Astrocyte of the spinal cord (primary cell): ENCODE measurements around the gene ERC2.

Experiments used
- DNase-seq: peaks from one replicate; pipeline ENCODE4 v3.0.0; 2011; ENCODE audit warnings: low read depth, low spot score
- H3K4me3 ChIP-seq: 2 replicates; pipeline ENCODE4 v1.5.1; 2011; ENCODE audit warnings: low read depth, mild to moderate bottlenecking, low read length, moderate library complexity
- CTCF ChIP-seq: IDR thresholded peaks from 2 replicates; pipeline ENCODE4 v1.5.1; 2012; ENCODE audit warnings: low read depth, mild to moderate bottlenecking, low read length, inconsistent platforms
- in situ Hi-C: cut with HindIII; loops from 2 replicates; pipeline ENCODE4 v1.10.0; 2017; ENCODE audit warnings: low sequenced_read_pairs

ERC2 gene

GRCh38 chr3:55604402-55604801, 863.9 kb downstream of the ERC2 start:
- no peak for DNase-seq
- no peak for TF ChIP-seq CTCF
- H3K4me3 ChIP-seq, result no peak overlapping the region
- in situ Hi-C loops, result no loop called here

- DNase-seq, result no peak
- H3K4me3 ChIP-seq, result no peak overlapping the region
- no peak for TF ChIP-seq CTCF
- in situ Hi-C loops, result no loop called here
These were observed 866.7 kb downstream of the ERC2 start for GRCh38 chr3:55601366-55602080.

- DNase-seq, result no peak
- in situ Hi-C loops, result no loop called here
- H3K4me3 ChIP-seq, result no peak overlapping the region
- TF ChIP-seq CTCF, result no peak
These were observed 870.0 kb downstream of the ERC2 start for GRCh38 chr3:55598224-55598623.

- in situ Hi-C loops, result no loop called here
- no peak for DNase-seq
- no peak overlapping the region for H3K4me3 ChIP-seq
- no peak for TF ChIP-seq CTCF
These were observed 870.6 kb downstream of the ERC2 start for GRCh38 chr3:55597641-55598040.

- no peak for DNase-seq
- H3K4me3 ChIP-seq, result no peak overlapping the region
- in situ Hi-C loops, result no loop called here
- no peak for TF ChIP-seq CTCF
These were observed 872.1 kb downstream of the ERC2 start for GRCh38 chr3:55596212-55596611.

GRCh38 chr3:55595420-55595819, 872.8 kb downstream of the ERC2 start:
- DNase-seq, result no peak
- in situ Hi-C loops, result no loop called here
- TF ChIP-seq CTCF, result no peak
- no peak overlapping the region for H3K4me3 ChIP-seq

- no peak overlapping the region for H3K4me3 ChIP-seq
- no peak for DNase-seq
- no peak for TF ChIP-seq CTCF
- in situ Hi-C loops, result no loop called here
These were observed 875.7 kb downstream of the ERC2 start for GRCh38 chr3:55592572-55592971.
